HG02798 (cell line): ENCODE measurements around the gene SHANK3.

ENCODE experiments used
- ATAC-seq: cut with Tn5 transposase; IDR thresholded peaks from one replicate; pipeline ENCODE4 v1.9.1; 2021; ENCODE audit warnings: mild to moderate bottlenecking; ENCODE audit not compliant: unreplicated experiment, poor library complexity

SHANK3 gene

GRCh38 chr22:50676661-50677492, 4.3 kb downstream of the SHANK3 start:
- no peak for ATAC-seq

GRCh38 chr22:50677493-50678217, 5.0 kb downstream of the SHANK3 start:
- no peak for ATAC-seq

GRCh38 chr22:50678218-50678650, 5.6 kb downstream of the SHANK3 start:
- no peak for ATAC-seq

GRCh38 chr22:50678651-50679521, 6.3 kb downstream of the SHANK3 start:
- no peak for ATAC-seq

- no peak for ATAC-seq
Observed at GRCh38 chr22:50683086-50683993, 10.7 kb downstream of the SHANK3 start.

GRCh38 chr22:50683994-50684371, 11.4 kb downstream of the SHANK3 start:
- ATAC-seq = no peak

GRCh38 chr22:50684501-50684900, 11.9 kb downstream of the SHANK3 start:
- no peak for ATAC-seq

GRCh38 chr22:50684986-50685385, 12.4 kb downstream of the SHANK3 start:
- no peak for ATAC-seq

- ATAC-seq = no peak
Observed at GRCh38 chr22:50686794-50687193, 14.2 kb downstream of the SHANK3 start.

- no peak for ATAC-seq
Observed at GRCh38 chr22:50687829-50688228, 15.2 kb downstream of the SHANK3 start.

GRCh38 chr22:50688448-50688847, 15.8 kb downstream of the SHANK3 start:
- no peak for ATAC-seq

GRCh38 chr22:50691521-50691920, 18.9 kb downstream of the SHANK3 start:
- no peak for ATAC-seq

GRCh38 chr22:50693462-50693861, 20.8 kb downstream of the SHANK3 start:
- ATAC-seq = no peak

GRCh38 chr22:50694099-50694605, 21.5 kb downstream of the SHANK3 start:
- ATAC-seq = no peak

- no peak for ATAC-seq
Observed at GRCh38 chr22:50694766-50695420, 22.3 kb downstream of the SHANK3 start.

- no peak for ATAC-seq
Observed at GRCh38 chr22:50695421-50696250, 23.0 kb downstream of the SHANK3 start.

- no peak for ATAC-seq
Observed at GRCh38 chr22:50696251-50696798, 23.7 kb downstream of the SHANK3 start.
